Tibial artery (tissue), 4 donors: ENCODE data around the gene KIAA0408.

Experiments used
- DNase-seq, 2 donors: peaks; one replicate each; pipeline ENCODE4 v3.0.0-alpha.2; 2019
- H3K27ac ChIP-seq, 2 donors: fragments of 200-600 bp; sonication (generic) in 1 of 2; 1 replicate in 1 of 2; 2 replicates in 1 of 2; pipeline ENCODE4 v1.5.1; 2018 to 2019; ENCODE audit warnings: mild to moderate bottlenecking in 1 of 2
- H3K27me3 ChIP-seq, 2 donors: fragments of 200-600 bp; sonication (generic) in 1 of 2; one replicate each; pipeline versions ENCODE4 v1.5.1 to v1.6.0; 2016 to 2019
- H3K36me3 ChIP-seq, 3 donors: fragments of 200-600 bp; sonication (generic) in 2 of 3; one replicate each; pipeline ENCODE4 v1.5.1; 2016 to 2019; ENCODE audit warnings: mild to moderate bottlenecking in 2 of 3
- H3K4me1 ChIP-seq, 4 donors: fragments of 200-600 bp; sonication (generic) in 2 of 4; 1 replicate in 3 of 4; 2 replicates in 1 of 4; pipeline ENCODE4 v1.5.1; 2016 to 2019
- H3K4me3 ChIP-seq, 2 donors: fragments of 200-600 bp; sonication (generic) in 1 of 2; 1 replicate in 1 of 2; 2 replicates in 1 of 2; pipeline ENCODE4 v1.5.1; 2018 to 2019; ENCODE audit warnings: mild to moderate bottlenecking in 2 of 2
- H3K9me3 ChIP-seq, 3 donors: fragments of 200-600 bp; sonication (generic) in 1 of 3; one replicate each; pipeline ENCODE4 v1.5.1; 2016 to 2019
- intact Hi-C: fragments of 100-400 bp; cut with DNase I; formaldehyde crosslinking; loops from one replicate; pipeline ENCODE4 v1.15.0; 2023; ENCODE audit warnings: low total_unique reads
- TF ChIP-seq, protein P1 (sequence below), 2 experiments: fragments of 200-600 bp in 1 of 2; fragments of 450-650 bp in 1 of 2; IDR thresholded peaks; one replicate each; pipeline ENCODE4 v1.5.1; 2017 to 2019; ENCODE audit warnings: antibody characterized with exemption in 2 of 2, mild to moderate bottlenecking in 1 of 2, moderate library complexity in 1 of 2

Gene KIAA0408

GRCh38 chr6:127489248-127489647, 30.1 kb upstream of the KIAA0408 start:
- Histone ChIP-seq H3K4me3 (no peak overlapping the region), H3K4me1 (no peaks in the 10 kb centered on the region), H3K9me3 (no peaks in the 10 kb centered on the region), H3K27ac (no peak overlapping the region), H3K36me3 (no peaks in the 10 kb centered on the region), H3K27me3 (no peaks in the 10 kb centered on the region)
- no peak for DNase-seq
- intact Hi-C loops, result no loop called here
- TF ChIP-seq, protein P1, sequence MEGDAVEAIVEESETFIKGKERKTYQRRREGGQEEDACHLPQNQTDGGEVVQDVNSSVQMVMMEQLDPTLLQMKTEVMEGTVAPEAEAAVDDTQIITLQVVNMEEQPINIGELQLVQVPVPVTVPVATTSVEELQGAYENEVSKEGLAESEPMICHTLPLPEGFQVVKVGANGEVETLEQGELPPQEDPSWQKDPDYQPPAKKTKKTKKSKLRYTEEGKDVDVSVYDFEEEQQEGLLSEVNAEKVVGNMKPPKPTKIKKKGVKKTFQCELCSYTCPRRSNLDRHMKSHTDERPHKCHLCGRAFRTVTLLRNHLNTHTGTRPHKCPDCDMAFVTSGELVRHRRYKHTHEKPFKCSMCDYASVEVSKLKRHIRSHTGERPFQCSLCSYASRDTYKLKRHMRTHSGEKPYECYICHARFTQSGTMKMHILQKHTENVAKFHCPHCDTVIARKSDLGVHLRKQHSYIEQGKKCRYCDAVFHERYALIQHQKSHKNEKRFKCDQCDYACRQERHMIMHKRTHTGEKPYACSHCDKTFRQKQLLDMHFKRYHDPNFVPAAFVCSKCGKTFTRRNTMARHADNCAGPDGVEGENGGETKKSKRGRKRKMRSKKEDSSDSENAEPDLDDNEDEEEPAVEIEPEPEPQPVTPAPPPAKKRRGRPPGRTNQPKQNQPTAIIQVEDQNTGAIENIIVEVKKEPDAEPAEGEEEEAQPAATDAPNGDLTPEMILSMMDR (IDR thresholded peaks at IDR 0.05), result no peak

DNA sequence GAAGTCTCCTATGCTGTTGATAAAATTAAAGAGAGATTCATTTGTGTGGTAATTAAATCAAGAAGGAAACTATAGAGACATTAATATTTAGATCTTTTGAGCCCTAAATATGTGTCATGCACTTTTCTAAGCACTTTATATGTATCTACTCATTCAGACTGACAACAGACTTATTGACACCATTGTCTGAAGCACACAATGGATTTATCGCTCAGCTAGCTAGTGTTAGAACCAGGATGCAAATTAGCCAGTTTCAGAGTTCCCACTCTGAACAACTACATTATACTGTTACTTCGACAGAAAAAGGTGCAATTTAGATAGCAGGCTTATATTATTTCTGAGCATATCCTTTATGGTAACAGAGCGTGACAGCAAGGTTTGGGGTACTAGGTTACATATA, 27.7 kb upstream of the KIAA0408 start:
- H3K27me3 ChIP-seq, result no peaks in the 10 kb centered on the region
- no peaks in the 10 kb centered on the region for H3K4me1 ChIP-seq
- intact Hi-C loops, result no loop called here
- no peak for DNase-seq
- no peak overlapping the region for H3K4me3 ChIP-seq
- no peaks in the 10 kb centered on the region for H3K9me3 ChIP-seq
- H3K36me3 ChIP-seq, result no peaks in the 10 kb centered on the region
- TF ChIP-seq, protein P1 (IDR thresholded peaks at IDR 0.05), result no peak
- no peak overlapping the region for H3K27ac ChIP-seq

GRCh38 chr6:127484212-127484863, 25.1 kb upstream of the KIAA0408 start:
- DNase-seq, result no peak
- TF ChIP-seq, protein P1 (IDR thresholded peaks at IDR 0.05), result no peak
- Histone ChIP-seq H3K27ac (no peak overlapping the region), H3K9me3 (no peaks in the 10 kb centered on the region), H3K4me1 (no peaks in the 10 kb centered on the region), H3K36me3 (no peaks in the 10 kb centered on the region), H3K27me3 (no peaks in the 10 kb centered on the region), H3K4me3 (no peak overlapping the region)
- intact Hi-C loops, result no loop called here

- H3K36me3 ChIP-seq, result no peaks in the 10 kb centered on the region
- intact Hi-C loops, result no loop called here
- DNase-seq, result no peak
- TF ChIP-seq, protein P1 (IDR thresholded peaks at IDR 0.05), result no peak
- H3K4me1 ChIP-seq, result no peaks in the 10 kb centered on the region
- H3K27ac ChIP-seq, result no peak overlapping the region
- no peak overlapping the region for H3K4me3 ChIP-seq
- no peaks in the 10 kb centered on the region for H3K9me3 ChIP-seq
- H3K27me3 ChIP-seq, result no peaks in the 10 kb centered on the region
Observed at GRCh38 chr6:127483399-127484055, 24.3 kb upstream of the KIAA0408 start.

DNA sequence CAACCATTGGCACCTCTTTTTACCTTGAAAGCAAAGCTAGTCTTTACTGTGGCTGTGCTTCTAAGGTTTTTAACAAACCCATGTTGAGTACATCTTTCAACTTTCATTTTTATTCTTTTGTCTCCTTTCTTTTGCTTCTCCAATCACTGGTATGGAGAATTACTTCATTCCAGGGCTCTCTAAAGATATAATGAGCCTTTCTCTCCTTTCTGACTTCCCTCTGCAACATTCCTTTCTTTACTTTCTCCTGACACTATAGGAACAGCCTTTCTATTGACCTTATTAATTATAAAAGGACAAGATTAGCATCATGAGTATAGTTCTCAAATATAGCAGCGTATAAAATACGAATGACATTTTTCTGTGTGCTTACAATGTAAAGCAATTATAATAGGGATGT, 23.1 kb upstream of the KIAA0408 start:
- intact Hi-C loops, result no loop called here
- no peaks in the 10 kb centered on the region for H3K27me3 ChIP-seq
- DNase-seq, result no peak
- no peaks in the 10 kb centered on the region for H3K36me3 ChIP-seq
- no peak overlapping the region for H3K27ac ChIP-seq
- no peaks in the 10 kb centered on the region for H3K4me1 ChIP-seq
- no peaks in the 10 kb centered on the region for H3K9me3 ChIP-seq
- TF ChIP-seq, protein P1 (IDR thresholded peaks at IDR 0.05), result no peak
- H3K4me3 ChIP-seq, result no peak overlapping the region
